Osteoblast (primary cell): ENCODE results near the gene CUX1. TPM values are rescaled to one million over a fixed set of nuclear protein-coding genes. Genes with fewer than 3 reads are reported as not detected.
"Not testable (repeated sequence)": the region's sequence is repeated elsewhere in the genome, so short reads cannot be mapped to it uniquely, and the experiment has no call there.

Experiments
- DNase-seq: peaks from one replicate; pipeline ENCODE4 v3.0.0; 2011; ENCODE audit warnings: low spot score, mixed read lengths; ENCODE audit not compliant: insufficient read length; ENCODE audit errors: missing footprints
- H2AFZ ChIP-seq: 2 replicates; pipeline ENCODE4 v1.6.0; 2011; ENCODE audit warnings: mild to moderate bottlenecking, low read length
- H3K27ac ChIP-seq: 2 replicates; pipeline ENCODE4 v1.5.1; 2011; ENCODE audit warnings: mild to moderate bottlenecking, low read depth, low read length, moderate library complexity
- H3K27me3 ChIP-seq: 2 replicates; pipeline ENCODE4 v1.6.0; 2012; ENCODE audit warnings: mild to moderate bottlenecking, control low read depth, inconsistent platforms, low read length, moderate library complexity; ENCODE audit not compliant: insufficient read depth
- H3K36me3 ChIP-seq: 2 replicates; pipeline ENCODE4 v1.5.1; 2011; ENCODE audit warnings: mild to moderate bottlenecking, low read length, control low read depth, moderate library complexity; ENCODE audit not compliant: insufficient read depth
- H3K4me1 ChIP-seq: 2 replicates; pipeline ENCODE4 v1.5.1; 2011; ENCODE audit warnings: mild to moderate bottlenecking, low read length, control low read depth, moderate library complexity; ENCODE audit not compliant: insufficient read depth
- H3K4me2 ChIP-seq: 2 replicates; pipeline ENCODE4 v1.6.0; 2011; ENCODE audit warnings: mild to moderate bottlenecking, low read length; ENCODE audit not compliant: insufficient read depth
- H3K4me3 ChIP-seq: fragments of 200-600 bp; sonication (generic); 3 replicates; pipeline ENCODE4 v1.5.1; 2012; ENCODE audit warnings: mild to moderate bottlenecking, low read length, inconsistent platforms; ENCODE audit not compliant: insufficient read depth
- H3K79me2 ChIP-seq: 2 replicates; pipeline ENCODE4 v1.6.0; 2012; ENCODE audit warnings: mild to moderate bottlenecking, low read length, control low read depth, inconsistent platforms; ENCODE audit not compliant: insufficient read depth
- H3K9me3 ChIP-seq: 2 replicates; pipeline ENCODE4 v1.5.1; 2011; ENCODE audit warnings: low read depth, low read length, control low read depth
- H4K20me1 ChIP-seq: 2 replicates; pipeline ENCODE4 v1.6.0; 2012; ENCODE audit warnings: mild to moderate bottlenecking, low read length, control low read depth; ENCODE audit not compliant: insufficient read depth
- total RNA-seq: library from RNA; depleted of rRNA; stranded (reverse); fragments of >200 nt; gene quantifications from 2 replicates; pipeline ENCODE4 v1.2.3, GENCODE V29; 2012
- TF ChIP-seq, protein P1 (sequence below): IDR thresholded peaks from 2 replicates; pipeline ENCODE4 v1.5.1; 2011; ENCODE audit warnings: mild to moderate bottlenecking, low read depth, low read length, moderate library complexity; ENCODE audit errors: extremely low read depth

The CUX1 gene
- total RNA-seq, 1 donor: 41.6 TPM

DNA sequence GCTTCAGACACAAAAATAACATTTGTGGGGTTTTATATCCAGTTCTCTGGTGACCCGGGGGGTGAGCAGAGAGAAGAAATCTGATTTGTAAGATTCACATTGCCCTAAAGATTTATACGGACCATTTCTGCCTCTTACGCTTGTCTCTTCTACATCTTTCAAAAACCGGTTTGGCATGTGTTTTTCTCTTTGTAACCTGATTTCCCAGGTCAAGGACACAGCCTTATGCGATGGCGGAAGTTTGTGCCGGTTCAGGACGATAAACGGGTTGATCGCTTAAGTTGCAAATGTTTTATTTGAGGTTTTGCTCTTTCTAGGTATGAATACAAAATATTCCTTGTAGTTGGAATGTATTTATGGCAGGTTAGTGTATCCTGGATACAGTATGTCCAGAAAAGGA is 407.6 kb downstream of the CUX1 start:
- H2AFZ ChIP-seq: no peak overlapping the region
- H3K79me2 ChIP-seq: no peaks in the 10 kb centered on the region
- no peak overlapping the region for H3K4me2 ChIP-seq
- no peak overlapping the region for H3K27ac ChIP-seq
- no peak overlapping the region for H3K4me3 ChIP-seq
- TF ChIP-seq, protein P1, sequence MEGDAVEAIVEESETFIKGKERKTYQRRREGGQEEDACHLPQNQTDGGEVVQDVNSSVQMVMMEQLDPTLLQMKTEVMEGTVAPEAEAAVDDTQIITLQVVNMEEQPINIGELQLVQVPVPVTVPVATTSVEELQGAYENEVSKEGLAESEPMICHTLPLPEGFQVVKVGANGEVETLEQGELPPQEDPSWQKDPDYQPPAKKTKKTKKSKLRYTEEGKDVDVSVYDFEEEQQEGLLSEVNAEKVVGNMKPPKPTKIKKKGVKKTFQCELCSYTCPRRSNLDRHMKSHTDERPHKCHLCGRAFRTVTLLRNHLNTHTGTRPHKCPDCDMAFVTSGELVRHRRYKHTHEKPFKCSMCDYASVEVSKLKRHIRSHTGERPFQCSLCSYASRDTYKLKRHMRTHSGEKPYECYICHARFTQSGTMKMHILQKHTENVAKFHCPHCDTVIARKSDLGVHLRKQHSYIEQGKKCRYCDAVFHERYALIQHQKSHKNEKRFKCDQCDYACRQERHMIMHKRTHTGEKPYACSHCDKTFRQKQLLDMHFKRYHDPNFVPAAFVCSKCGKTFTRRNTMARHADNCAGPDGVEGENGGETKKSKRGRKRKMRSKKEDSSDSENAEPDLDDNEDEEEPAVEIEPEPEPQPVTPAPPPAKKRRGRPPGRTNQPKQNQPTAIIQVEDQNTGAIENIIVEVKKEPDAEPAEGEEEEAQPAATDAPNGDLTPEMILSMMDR: no peak
- peaks cover 9% of the 10 kb centered on the region for H4K20me1 ChIP-seq
- H3K27me3 ChIP-seq: no peaks in the 10 kb centered on the region
- DNase-seq: no peak
- peaks cover 3% of the 10 kb centered on the region for H3K36me3 ChIP-seq
- H3K4me1 ChIP-seq: peaks cover 16% of the 10 kb centered on the region
- no peaks in the 10 kb centered on the region for H3K9me3 ChIP-seq

DNA sequence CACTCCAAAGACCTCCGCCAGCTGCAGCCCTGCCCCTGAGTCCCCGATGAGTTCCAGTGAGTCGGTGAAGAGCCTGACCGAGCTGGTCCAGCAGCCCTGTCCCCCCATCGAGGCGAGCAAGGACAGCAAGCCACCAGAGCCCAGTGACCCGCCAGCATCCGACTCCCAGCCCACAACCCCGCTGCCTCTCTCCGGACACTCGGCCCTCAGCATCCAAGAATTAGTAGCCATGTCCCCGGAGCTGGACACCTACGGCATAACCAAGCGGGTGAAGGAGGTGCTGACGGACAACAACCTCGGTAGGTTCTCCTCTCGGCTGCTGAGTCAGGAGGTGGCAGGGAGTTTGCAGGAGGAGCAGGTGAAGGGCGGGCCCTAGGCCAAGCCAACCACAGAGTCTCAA is 409.9 kb downstream of the CUX1 start:
- no peaks in the 10 kb centered on the region for H3K9me3 ChIP-seq
- H3K79me2 ChIP-seq: no peaks in the 10 kb centered on the region
- TF ChIP-seq, protein P1: no peak
- H3K4me2 ChIP-seq: no peak overlapping the region
- H3K27me3 ChIP-seq: no peaks in the 10 kb centered on the region
- peaks cover 5% of the 10 kb centered on the region for H4K20me1 ChIP-seq
- peaks cover 7% of the 10 kb centered on the region for H3K36me3 ChIP-seq
- no peak for DNase-seq
- H3K4me1 ChIP-seq: no peaks in the 10 kb centered on the region
- H2AFZ ChIP-seq: no peak overlapping the region
- H3K4me3 ChIP-seq: no peak overlapping the region
- H3K27ac ChIP-seq: no peak overlapping the region

DNA sequence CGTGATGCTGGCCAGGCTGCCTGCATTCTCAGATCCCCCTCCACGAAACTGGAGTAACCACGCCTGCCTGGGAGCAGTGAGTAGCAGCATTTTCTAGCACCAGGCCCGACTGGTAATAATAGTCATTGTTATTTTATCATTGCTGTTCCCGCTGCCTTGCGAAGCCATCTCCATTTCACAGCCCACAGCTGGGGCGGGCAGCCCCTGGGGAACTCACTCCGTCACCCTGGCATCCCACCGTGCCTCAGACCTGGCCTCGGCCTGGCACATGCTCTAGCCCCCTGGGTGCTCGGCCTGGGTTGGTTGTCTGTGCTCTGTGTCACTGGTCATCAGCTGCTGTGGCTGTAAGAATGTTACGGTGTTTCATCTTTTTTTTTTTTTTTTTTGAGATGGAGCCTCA is 411.5 kb downstream of the CUX1 start:
- no peaks in the 10 kb centered on the region for H3K9me3 ChIP-seq
- no peak overlapping the region for H3K4me3 ChIP-seq
- H3K27me3 ChIP-seq: no peaks in the 10 kb centered on the region
- H3K27ac ChIP-seq: no peak overlapping the region
- no peak for DNase-seq
- H3K4me1 ChIP-seq: no peaks in the 10 kb centered on the region
- no peak overlapping the region for H3K4me2 ChIP-seq
- peaks cover 10% of the 10 kb centered on the region for H3K36me3 ChIP-seq
- H2AFZ ChIP-seq: no peak overlapping the region
- TF ChIP-seq, protein P1: no peak
- peaks cover 5% of the 10 kb centered on the region for H4K20me1 ChIP-seq
- no peaks in the 10 kb centered on the region for H3K79me2 ChIP-seq

DNA sequence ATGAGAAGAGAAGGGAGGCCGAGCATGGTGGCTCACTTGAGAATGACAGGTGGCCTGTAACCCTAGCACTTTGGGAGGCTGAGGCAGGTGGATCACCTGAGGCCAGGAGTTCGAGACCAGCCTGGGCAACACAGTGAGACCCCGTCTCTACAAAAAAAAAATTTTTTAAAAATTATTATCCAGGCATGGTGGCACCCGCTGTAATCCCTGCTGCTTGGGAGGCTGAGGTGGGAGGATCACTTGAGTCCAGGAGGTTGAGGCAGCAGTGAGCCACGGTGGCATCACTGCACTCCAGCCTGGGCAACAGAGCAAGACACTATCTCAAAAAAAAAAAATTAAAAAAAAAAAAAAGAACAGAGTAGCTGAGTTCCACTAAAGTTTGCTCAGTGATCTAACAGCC is 412.7 kb downstream of the CUX1 start:
- H3K79me2 ChIP-seq, H4K20me1 ChIP-seq, H3K4me1 ChIP-seq, H3K9me3 ChIP-seq, H3K4me3 ChIP-seq, H3K4me2 ChIP-seq, H3K27ac ChIP-seq, DNase-seq, H2AFZ ChIP-seq, H3K27me3 ChIP-seq: not testable (repeated sequence)
- peaks cover 14% of the 10 kb centered on the region for H3K36me3 ChIP-seq

DNA sequence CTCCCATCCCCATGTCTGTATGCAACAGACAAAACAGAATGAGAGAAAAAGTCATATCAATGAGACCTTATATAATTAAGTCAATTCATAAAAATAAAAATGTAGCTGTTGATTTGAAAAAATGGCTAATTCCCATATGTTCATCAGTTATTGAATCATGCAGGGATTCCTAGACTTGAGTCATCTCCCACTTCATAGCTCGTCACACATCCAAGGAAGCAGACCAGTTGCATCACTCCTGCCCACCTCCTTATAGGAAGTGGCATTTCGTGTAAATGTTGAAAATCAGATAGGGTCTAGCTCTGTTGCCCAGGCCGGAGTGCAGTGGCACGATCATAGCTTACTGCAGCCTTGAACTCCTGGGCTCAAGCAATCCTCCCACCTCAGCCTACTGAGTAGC is 413.2 kb downstream of the CUX1 start:
- DNase-seq: no peak
- Histone ChIP-seq H2AFZ (no peak overlapping the region), H3K4me2 (no peak overlapping the region), H3K27me3 (no peaks in the 10 kb centered on the region), H3K79me2 (no peaks in the 10 kb centered on the region), H4K20me1 (peaks cover 4% of the 10 kb centered on the region), H3K4me3 (no peak overlapping the region), H3K27ac (no peak overlapping the region), H3K4me1 (no peaks in the 10 kb centered on the region), H3K36me3 (peaks cover 15% of the 10 kb centered on the region), H3K9me3 (no peaks in the 10 kb centered on the region)
- TF ChIP-seq, protein P1: no peak
